HG02870 (cell line): Measurements from ENCODE around the gene FAM72A.
"Not testable (repeated sequence)": the region's sequence is repeated elsewhere in the genome, so short reads cannot be mapped to it uniquely, and the experiment has no call there.

Experiments
- ATAC-seq: cut with Tn5 transposase; IDR thresholded peaks from one replicate; pipeline ENCODE4 v1.9.1; 2021; ENCODE audit warnings: mild to moderate bottlenecking, moderate library complexity; ENCODE audit not compliant: unreplicated experiment

Gene FAM72A

GRCh38 chr1:206173110-206173719, 29.4 kb downstream of the FAM72A start:
- ATAC-seq: not testable (repeated sequence)

GRCh38 chr1:206169794-206170193, 32.8 kb downstream of the FAM72A start:
- ATAC-seq: not testable (repeated sequence)

GRCh38 chr1:206167350-206168029, 35.1 kb downstream of the FAM72A start:
- not testable (repeated sequence) for ATAC-seq

GRCh38 chr1:206145771-206146290, 56.8 kb downstream of the FAM72A start:
- no peak for ATAC-seq

- no peak for ATAC-seq
Observed at GRCh38 chr1:206144605-206145004, 58.0 kb downstream of the FAM72A start.

GRCh38 chr1:206143537-206144172, 59.0 kb downstream of the FAM72A start:
- ATAC-seq: no peak

- no peak for ATAC-seq
Observed at GRCh38 chr1:206142770-206143169, 59.9 kb downstream of the FAM72A start.

GRCh38 chr1:206142011-206142410, 60.6 kb downstream of the FAM72A start:
- no peak for ATAC-seq

- ATAC-seq: no peak
Observed at GRCh38 chr1:206136241-206136640, 66.4 kb downstream of the FAM72A start.
